Measurements from ENCODE around the gene SCGN. TPM values are rescaled to one million over a fixed set of nuclear protein-coding genes. Genes with fewer than 3 reads are reported as not detected.

Gene SCGN
- polyA plus RNA-seq, 4 donors, result 0.21 to 0.27 (median 0.24) TPM; not detected in 1

GRCh38 chr6:25684565-25684964 is 32.5 kb downstream of the SCGN start:
- no peak for DNase-seq (ENCODE audit: low read depth in 4 of 4, low spot score in 2 of 4)

DNA sequence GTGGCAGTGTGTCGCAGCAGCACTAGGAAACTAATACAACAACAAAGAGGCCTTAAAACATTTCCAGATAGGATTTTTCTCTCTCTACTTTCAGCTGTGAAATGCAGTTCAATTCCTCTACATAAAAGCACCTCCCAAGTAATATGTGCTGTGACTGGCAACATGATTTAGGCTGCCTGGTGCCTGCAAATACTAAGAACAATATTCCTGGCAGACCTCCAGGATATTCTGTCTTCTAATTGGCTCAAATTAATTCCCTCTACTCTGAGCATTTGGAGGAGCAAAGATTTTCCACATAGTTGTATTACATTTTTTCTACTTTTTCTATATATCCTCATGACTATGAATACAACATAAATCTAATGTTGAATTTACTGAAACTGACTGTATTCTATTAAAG is 33.2 kb downstream of the SCGN start:
- no peak for DNase-seq (ENCODE audit: low read depth in 4 of 4, low spot score in 2 of 4)

DNA sequence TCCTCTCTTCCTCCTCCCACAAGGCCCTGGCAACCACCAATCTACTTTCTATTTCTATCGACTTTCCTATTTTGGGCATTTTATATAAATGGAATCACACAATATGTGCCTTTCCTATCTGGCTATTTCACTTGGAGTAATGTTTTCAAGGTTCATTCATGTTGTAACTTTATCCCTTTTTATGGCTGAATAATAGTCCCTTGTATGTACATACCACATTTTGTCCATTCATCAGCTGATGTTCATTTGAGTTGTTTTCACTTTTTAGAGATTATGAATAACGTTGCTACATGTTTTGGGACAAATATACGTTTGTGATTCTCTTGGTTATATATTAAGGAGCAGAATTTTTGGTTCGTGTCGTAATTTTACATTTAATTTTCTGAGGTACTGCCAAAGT is 33.9 kb downstream of the SCGN start:
- DNase-seq (ENCODE audit: low read depth in 4 of 4, low spot score in 2 of 4), result no peak

GRCh38 chr6:25686856-25687255 is 34.8 kb downstream of the SCGN start:
- DNase-seq (ENCODE audit: low read depth in 4 of 4, low spot score in 2 of 4), result no peak

DNA sequence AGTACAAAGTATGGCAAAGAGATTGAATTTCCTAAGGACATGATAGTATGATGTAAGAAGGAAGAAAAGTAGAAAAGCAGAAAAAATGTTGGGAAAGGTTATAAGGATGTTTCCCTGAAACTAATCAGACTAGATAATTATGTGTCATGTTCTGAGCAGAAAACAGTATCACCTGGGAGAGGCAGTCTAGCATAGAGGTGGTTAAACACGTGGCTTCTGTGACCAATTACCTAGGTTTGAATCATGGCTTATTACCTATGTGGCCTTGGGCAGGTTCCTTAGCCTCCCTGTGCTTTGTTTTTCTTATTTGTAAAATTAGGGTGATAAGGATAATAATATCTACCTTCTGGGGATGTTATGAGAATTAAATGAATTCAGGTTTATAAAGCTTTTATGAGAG is 38.0 kb downstream of the SCGN start:
- no peak for DNase-seq (ENCODE audit: low read depth in 4 of 4, low spot score in 2 of 4)

- DNase-seq (ENCODE audit: low read depth in 4 of 4, low spot score in 2 of 4), result no peak
Observed at GRCh38 chr6:25691894-25692293, 39.9 kb downstream of the SCGN start.

DNA sequence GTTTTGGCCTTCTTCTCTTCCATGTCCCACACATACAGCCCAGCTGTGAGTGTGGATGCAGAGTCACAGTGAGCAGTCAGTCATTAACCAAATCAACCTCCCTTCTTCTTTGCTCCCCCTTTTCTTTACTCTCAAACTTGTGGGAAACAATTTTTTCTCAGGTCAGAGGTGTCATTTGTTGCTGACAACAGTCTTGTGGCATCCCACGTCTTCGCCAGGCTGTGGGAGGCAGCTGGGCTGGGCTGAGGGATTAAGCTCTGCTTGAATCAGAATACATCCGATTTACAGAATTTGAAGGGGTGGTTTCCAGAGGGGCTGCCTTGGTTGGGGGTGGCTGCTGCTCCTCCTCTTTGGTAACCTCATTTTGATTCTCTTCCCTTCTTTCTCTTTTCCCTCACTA is 40.5 kb downstream of the SCGN start:
- no peak for DNase-seq (ENCODE audit: low read depth in 4 of 4, low spot score in 2 of 4)

DNA sequence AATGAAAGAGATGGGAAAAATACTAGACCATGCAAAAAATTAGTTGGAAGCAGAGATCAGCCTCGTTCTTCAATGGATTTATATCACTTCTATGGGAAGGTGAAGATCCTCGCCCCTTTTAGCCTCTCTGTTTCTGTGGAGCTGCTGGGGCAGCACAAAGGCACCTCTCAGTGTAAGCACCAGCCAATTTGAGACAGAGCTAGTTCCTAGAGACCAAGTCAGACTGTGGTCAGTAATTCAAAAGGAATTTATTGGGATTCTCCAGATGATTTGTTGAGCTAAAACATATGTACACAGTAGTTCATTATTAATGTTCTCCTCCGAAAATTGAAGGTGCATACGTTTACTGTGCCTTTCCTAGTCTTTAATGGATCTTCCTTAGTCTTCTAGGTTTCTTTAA is 42.4 kb downstream of the SCGN start:
- DNase-seq (ENCODE audit: low read depth in 4 of 4, low spot score in 2 of 4), result no peak

DNA sequence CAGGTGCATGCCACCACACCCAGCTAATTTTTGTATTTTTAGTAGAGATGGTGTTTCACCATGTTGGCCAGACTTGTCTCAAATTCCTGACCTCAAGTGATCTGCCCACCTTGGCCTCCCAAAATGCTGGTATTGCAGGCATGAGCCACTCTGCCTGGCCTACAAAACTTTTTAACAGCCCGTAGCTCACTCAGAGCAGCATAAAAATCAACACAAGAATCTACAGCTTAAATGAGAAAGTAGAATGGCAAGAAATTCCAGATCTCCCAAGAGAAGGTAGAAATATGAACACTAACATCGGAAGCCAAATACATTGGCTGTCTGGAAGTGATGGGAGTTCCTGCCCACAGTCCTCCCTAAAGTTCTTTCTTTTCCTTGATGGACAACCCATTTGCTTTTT is 43.7 kb downstream of the SCGN start:
- no peak for DNase-seq (ENCODE audit: low read depth in 4 of 4, low spot score in 2 of 4)

DNA sequence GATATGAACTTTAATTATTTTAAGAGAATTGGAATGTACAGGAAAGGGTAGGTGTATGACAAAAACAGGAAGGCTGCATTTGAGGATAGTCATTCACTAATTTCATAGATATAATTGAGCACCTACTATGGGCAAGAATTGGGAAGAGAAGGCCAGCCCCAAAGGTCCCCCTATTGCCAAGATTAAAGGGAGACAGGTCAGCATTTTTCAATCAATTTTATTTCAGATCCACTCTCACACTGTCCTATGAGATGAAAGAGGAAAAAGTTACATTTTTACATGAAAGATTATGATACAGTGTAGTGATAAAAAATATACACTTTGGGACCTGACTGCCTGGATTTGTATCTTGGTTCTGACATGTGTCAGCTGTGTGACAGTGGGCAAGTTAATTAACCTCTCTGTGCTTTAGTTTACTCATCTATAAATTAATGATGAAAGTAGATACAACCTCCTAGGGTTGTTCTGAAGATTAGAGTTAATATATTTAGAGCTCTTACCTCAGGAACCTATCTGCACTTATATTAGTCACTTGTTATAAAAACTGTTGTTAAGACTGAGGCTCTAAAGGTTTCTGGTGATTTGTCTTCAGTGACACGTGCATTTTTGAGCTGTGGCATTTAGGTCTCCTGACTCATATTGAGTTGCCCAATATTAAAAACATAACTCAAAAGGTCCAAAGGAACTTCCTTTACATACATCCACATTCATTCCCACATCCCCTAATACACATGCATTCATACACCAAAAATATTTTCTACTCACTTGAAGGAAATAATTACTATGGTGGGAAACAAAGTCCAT is 45.7 kb downstream of the SCGN start:
- DNase-seq (ENCODE audit: low read depth in 4 of 4, low spot score in 2 of 4), result no peak

DNA sequence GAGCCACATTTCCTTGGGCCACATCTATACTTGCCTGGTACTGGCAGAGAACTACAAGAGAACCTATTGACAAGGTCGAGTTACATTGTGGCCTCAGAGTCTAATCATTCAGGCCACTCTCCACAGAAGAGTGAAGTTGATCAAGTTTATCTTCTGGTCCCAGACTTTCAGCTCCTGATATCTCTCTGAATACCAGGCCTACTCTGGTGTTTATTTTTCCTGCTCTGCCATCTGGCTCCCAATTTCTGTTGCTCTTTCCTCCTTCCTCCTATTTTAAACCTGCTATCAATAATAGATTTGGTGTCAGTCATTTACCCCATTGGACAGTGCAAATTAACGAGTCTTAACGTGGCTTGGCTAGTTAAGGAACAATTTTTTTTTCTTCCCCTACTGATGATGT is 46.6 kb downstream of the SCGN start:
- no peak for DNase-seq (ENCODE audit: low read depth in 4 of 4, low spot score in 2 of 4)

GRCh38 chr6:25699649-25700048 is 47.6 kb downstream of the SCGN start:
- DNase-seq (ENCODE audit: low read depth in 4 of 4, low spot score in 2 of 4), result no peak

GRCh38 chr6:25700761-25701160 is 48.7 kb downstream of the SCGN start:
- no peak for DNase-seq (ENCODE audit: low read depth in 4 of 4, low spot score in 2 of 4)

- no peak for DNase-seq (ENCODE audit: low read depth in 4 of 4, low spot score in 2 of 4)
Observed at GRCh38 chr6:25701807-25702206, 49.8 kb downstream of the SCGN start.

DNA sequence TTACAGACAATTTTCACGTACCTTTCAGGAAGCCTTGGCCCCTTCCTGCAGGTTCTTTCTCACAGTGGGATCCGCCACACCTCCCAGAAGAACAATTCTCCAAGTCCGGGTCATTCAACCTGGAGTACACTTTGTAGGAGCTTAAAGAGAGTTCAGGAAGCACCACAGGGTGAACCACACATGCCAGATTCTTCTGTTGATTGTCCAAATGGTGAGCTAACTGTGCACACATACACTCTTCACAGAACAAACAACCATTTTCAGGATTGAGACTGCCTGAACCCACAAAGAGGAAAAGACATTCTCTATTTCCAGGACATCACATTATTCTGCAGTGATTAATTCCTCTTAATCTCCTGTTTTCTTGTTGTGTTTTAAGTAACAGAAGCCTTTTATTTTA is 51.0 kb downstream of the SCGN start:
- DNase-seq (ENCODE audit: low read depth in 4 of 4, low spot score in 2 of 4), result no peak

DNA sequence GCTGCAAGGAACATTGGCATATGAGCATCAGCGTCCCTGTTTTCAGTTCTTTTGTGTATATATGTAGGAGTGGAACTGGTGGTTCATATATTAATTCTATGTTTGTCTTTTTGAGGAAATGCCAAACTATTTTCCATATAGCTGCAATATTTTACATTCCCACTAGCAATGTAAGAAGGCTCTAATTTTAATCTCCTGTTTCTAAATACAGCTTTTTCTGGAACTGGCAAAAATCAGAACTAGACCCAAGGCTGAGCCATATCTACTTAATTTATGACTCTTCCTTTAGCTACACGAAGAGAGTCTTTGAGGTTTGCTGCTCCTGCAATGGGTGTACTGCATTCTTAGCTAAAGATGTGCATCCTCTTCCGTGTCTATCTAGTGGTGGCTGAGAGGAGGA is 52.0 kb downstream of the SCGN start:
- no peak for DNase-seq (ENCODE audit: low read depth in 4 of 4, low spot score in 2 of 4)

- DNase-seq (ENCODE audit: low read depth in 4 of 4, low spot score in 2 of 4), result no peak
Observed at GRCh38 chr6:25706314-25707014, 54.4 kb downstream of the SCGN start.

DNA sequence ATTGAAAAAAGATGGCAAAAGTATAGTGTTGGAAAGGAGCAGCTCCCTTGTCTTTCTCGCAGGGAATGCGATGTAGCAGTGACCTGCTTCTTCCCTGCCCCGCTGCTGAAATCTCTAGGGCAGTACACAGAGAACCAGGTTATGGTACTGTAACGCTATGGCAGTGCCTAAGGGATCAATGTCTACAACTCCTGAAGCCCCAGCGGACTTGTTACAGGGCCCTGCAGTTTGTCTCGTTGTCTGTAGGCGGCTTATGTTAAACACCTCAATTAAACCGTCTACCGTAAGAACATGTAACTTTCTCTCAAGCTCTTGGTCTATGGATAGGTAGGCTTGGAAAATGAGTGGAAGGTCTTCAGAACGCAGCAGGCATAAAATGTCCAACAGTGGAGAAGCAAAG is 57.7 kb downstream of the SCGN start:
- DNase-seq (ENCODE audit: low read depth in 4 of 4, low spot score in 2 of 4), result no peak

DNA sequence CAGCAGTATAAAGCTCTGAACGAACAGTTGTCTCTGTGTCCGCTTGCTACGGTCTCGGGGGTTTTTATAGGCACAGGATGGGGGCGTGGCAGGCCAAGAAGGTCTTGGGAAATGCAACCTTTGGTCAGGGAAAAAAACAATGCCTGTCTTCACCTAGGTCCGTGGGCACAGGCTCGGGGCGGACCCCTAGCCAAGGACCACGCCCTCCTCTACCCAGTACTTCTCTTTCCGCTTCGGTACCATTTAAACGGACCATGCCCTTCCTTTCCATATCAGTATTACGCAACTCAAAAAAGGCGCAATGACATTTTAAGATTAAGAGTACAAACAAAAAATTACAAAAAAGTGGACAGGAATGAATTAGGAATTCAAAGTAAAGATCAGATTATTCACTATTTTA is 58.3 kb downstream of the SCGN start:
- no peak for DNase-seq (ENCODE audit: low read depth in 4 of 4, low spot score in 2 of 4)

GRCh38 chr6:25713824-25714223 is 61.8 kb downstream of the SCGN start:
- DNase-seq (ENCODE audit: low read depth in 4 of 4, low spot score in 2 of 4), result no peak

GRCh38 chr6:25714765-25715164 is 62.8 kb downstream of the SCGN start:
- no peak for DNase-seq (ENCODE audit: low read depth in 4 of 4, low spot score in 2 of 4)

GRCh38 chr6:25715794-25716193 is 63.8 kb downstream of the SCGN start:
- DNase-seq (ENCODE audit: low read depth in 4 of 4, low spot score in 2 of 4), result no peak
